ENCODE measurements around the gene MOCS1. TPM values are rescaled to one million over a fixed set of nuclear protein-coding genes. Genes with fewer than 3 reads are reported as not detected.

MOCS1 gene
- total RNA-seq, 4 donors from 2014 or later, result 24.0 to 33.0 (median 29.3) TPM

DNA sequence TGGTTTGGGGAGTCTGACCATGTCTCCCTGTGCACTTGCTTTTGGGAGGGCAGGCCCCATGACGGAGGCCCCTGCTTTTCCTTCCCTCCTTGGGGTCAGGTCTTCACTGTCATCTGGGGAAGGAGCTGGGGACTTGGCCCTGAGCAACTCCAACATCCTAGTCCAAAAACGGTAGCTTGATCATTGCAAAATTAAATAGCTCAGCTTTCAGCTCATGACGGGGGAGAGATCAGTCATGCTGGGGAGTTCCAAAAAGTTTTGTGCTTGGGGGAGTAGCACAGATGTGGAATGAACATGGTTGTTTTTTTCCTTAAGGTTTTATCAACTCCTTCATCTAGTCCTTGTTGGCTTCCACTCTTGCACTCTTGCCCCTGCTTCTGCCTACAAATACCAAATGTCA lies 60.8 kb downstream of the MOCS1 start:
- Histone ChIP-seq H3K4me1 (no peaks in the 10 kb centered on the region), H3K36me3 (peaks cover 4 to 100% of the 10 kb centered on the region in 2 donors), H3K9me3 (no peaks in the 10 kb centered on the region), H3K4me3 (no peak overlapping the region), H3K27me3 (no peaks in the 10 kb centered on the region), H3K27ac (peak overlapping the region in 1 of 4 donors; percentile 6)
- 68 to 100% methylated on average over 1 to 2 of the region's 3 CpGs for WGBS, 2 donors (ENCODE audit: low coverage in 1 of 2)
- ATAC-seq, result no peak
- TF ChIP-seq, protein P1, sequence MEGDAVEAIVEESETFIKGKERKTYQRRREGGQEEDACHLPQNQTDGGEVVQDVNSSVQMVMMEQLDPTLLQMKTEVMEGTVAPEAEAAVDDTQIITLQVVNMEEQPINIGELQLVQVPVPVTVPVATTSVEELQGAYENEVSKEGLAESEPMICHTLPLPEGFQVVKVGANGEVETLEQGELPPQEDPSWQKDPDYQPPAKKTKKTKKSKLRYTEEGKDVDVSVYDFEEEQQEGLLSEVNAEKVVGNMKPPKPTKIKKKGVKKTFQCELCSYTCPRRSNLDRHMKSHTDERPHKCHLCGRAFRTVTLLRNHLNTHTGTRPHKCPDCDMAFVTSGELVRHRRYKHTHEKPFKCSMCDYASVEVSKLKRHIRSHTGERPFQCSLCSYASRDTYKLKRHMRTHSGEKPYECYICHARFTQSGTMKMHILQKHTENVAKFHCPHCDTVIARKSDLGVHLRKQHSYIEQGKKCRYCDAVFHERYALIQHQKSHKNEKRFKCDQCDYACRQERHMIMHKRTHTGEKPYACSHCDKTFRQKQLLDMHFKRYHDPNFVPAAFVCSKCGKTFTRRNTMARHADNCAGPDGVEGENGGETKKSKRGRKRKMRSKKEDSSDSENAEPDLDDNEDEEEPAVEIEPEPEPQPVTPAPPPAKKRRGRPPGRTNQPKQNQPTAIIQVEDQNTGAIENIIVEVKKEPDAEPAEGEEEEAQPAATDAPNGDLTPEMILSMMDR (IDR thresholded peaks at IDR 0.05), result no peak
- TF ChIP-seq EP300 (IDR thresholded peaks at IDR 0.05), result no peak
- TF ChIP-seq POLR2A (IDR thresholded peaks at IDR 0.05), result no peak
- no peak for TF ChIP-seq POLR2AphosphoS5 (IDR thresholded peaks at IDR 0.05)

DNA sequence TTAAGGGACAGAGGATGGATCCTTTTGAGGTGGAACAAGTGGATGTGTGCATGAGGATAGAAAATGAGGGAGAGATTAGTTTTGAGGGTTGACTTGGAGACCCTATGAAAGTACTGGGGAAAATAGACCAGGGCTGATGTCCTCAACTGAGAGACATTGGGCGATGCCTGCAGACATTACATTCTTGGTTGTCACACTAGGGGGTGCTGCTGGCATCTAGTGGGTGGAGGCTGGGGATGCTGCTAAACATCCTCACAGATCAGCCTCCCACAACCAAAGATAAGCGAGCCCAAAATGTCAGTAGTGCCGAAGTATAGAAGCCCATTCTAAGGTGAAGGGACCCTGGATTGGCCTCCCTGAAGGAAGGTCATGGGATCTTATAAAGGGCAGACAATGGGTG lies 63.3 kb downstream of the MOCS1 start:
- Histone ChIP-seq H3K27ac (peak overlapping the region in 3 of 4 donors; percentile 36 to 39 (median 38)), H3K27me3 (no peaks in the 10 kb centered on the region), H3K4me1 (no peaks in the 10 kb centered on the region), H3K9me3 (no peaks in the 10 kb centered on the region), H3K36me3 (peaks cover 7 to 100% of the 10 kb centered on the region in 2 donors), H3K4me3 (no peak overlapping the region)
- WGBS, 2 donors (ENCODE audit: low coverage in 1 of 2), result 100% methylated on average over 3 of the region's 3 CpGs; no CpG with 5 or more reads in 1 of the 2 donors
- TF ChIP-seq EP300 (IDR thresholded peaks at IDR 0.05) (no peak), POLR2A (IDR thresholded peaks at IDR 0.05) (no peak), POLR2AphosphoS5 (IDR thresholded peaks at IDR 0.05) (no peak)
- TF ChIP-seq, protein P1 (IDR thresholded peaks at IDR 0.05), result no peak
- no peak for ATAC-seq

DNA sequence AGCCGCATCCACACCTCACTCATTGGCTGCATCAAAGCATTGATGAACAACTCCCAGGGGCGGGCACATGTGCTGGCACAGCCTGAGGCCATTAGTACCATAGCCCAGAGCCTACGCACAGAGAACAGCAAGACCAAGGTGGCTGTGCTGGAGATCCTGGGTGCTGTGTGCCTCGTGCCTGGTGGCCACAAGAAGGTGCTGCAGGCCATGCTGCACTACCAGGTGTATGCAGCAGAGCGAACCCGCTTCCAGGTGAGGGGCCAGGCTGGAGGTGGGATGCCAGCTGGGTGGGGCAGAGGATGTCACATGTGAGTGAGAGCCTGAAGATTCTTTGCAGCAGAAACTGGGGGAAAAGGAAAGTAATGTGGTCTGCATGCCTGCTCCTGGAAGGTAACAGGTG lies 66.7 kb downstream of the MOCS1 start:
- peaks cover 0 to 24% (median 0%) of the 10 kb centered on the region in 3 donors for H3K4me1 ChIP-seq
- no peak for ATAC-seq
- TF ChIP-seq EP300 (IDR thresholded peaks at IDR 0.05), result no peak
- no peak for TF ChIP-seq POLR2A (IDR thresholded peaks at IDR 0.05)
- peaks cover 4 to 100% of the 10 kb centered on the region in 2 donors for H3K36me3 ChIP-seq
- WGBS, 2 donors (ENCODE audit: low coverage in 1 of 2), result 60 to 72% methylated on average over 1 to 3 of the region's 6 CpGs
- H3K4me3 ChIP-seq, result no peak overlapping the region
- no peak overlapping the region for H3K27ac ChIP-seq
- no peaks in the 10 kb centered on the region for H3K9me3 ChIP-seq
- no peaks in the 10 kb centered on the region for H3K27me3 ChIP-seq

DNA sequence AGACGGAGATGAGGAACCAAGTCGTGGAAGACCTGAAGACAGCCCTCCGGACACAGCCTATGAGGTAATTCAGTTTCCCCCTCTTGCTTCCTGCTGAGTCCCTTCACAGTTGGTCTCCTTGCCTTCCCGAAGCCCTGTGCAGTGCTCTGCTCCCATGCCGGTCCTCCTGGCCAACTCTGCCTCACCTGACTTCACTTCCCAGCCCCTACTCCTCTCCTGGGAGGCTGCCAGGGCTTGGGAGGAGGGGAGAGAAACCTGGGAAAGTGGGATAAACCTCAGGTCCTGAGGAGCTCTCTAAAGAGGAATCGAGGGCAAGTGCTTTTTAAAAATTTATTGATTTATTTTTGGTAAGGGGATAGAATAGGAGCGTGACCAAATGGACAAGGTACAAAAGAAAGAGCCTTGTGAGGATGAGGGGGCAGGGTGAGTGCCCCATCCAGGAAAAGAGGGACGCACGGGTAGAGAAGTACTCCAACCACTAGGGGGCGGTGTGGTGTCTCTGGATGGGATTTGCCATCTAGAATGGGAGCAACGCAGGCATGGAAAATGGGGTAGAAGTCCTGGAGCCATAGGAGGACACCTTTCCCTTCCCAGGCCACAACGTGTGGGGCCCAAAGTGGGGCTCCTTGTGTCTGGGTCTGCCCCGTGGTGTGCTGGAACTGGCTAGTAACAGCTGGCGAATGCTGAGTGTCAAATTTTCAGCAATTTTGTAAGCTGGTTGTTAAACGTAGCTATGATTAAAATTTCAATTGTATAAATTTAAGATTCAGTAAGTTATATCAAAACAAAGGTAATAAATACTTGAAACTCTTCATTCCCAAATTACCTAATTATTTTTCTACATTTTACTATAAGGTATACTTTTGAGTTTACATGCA lies 69.0 kb downstream of the MOCS1 start:
- 48 to 53% methylated on average over 12 to 13 of the region's 15 CpGs for WGBS, 2 donors (ENCODE audit: low coverage in 1 of 2)
- ATAC-seq, result peak; percentile 60
- no peaks in the 10 kb centered on the region for H3K27me3 ChIP-seq
- H3K27ac ChIP-seq, result peak overlapping the region in 3 of 4 donors; percentile 47 to 70 (median 62)
- H3K4me1 ChIP-seq, result peaks cover 0 to 41% (median 0%) of the 10 kb centered on the region in 3 donors
- H3K9me3 ChIP-seq, result no peaks in the 10 kb centered on the region
- H3K36me3 ChIP-seq, result peaks cover 4 to 100% of the 10 kb centered on the region in 2 donors
- no peak for TF ChIP-seq POLR2A (IDR thresholded peaks at IDR 0.05)
- TF ChIP-seq EP300 (IDR thresholded peaks at IDR 0.05), result no peak
- TF ChIP-seq, protein P1 (IDR thresholded peaks at IDR 0.05), result peak; percentile 65 to 87 (median 78)
- peak; percentile 22 for TF ChIP-seq POLR2AphosphoS5 (IDR thresholded peaks at IDR 0.05)
- H3K4me3 ChIP-seq, result no peak overlapping the region

DNA sequence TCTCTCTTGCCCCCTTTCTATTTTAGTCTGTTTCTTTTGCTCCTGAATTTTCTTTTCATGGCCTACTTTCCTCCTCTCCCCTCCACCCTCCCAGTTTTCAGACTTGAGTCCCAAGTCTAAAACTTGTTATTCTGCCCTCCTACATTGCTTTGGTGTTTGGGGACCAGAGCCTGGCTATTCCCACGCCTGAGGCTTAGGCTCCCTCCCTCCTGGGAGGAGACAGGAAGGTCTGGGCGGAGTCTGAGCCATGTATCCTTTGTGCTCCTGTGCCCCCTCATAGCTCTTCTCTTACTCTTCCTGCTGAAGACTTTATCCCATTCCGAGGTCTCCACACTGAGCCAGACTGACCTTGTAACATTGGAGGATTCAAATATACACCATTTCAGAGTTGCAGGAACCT lies 72.6 kb downstream of the MOCS1 start:
- Histone ChIP-seq H3K4me3 (no peak overlapping the region), H3K27me3 (no peaks in the 10 kb centered on the region), H3K36me3 (peaks cover 0 to 97% of the 10 kb centered on the region in 2 donors), H3K9me3 (no peaks in the 10 kb centered on the region), H3K4me1 (peaks cover 0 to 58% (median 0%) of the 10 kb centered on the region in 3 donors), H3K27ac (peak overlapping the region in 3 of 4 donors; percentile 12 to 56 (median 41))
- 69 to 80% methylated on average over 1 to 3 of the region's 3 CpGs for WGBS, 2 donors (ENCODE audit: low coverage in 1 of 2)
- TF ChIP-seq, protein P1 (IDR thresholded peaks at IDR 0.05), result no peak
- TF ChIP-seq EP300 (IDR thresholded peaks at IDR 0.05) (no peak), POLR2AphosphoS5 (IDR thresholded peaks at IDR 0.05) (no peak)
- no peak for ATAC-seq

All from gastroesophageal sphincter (tissue), 4 donors.